NCI-H1092 treated with DMSO at 0.1 percent for 48 hours (cell line): ENCODE measurements around the gene DPM1.
A peak's percentile ranks its signal among the peaks of the same experiment; 100 is the strongest.
"Not testable (repeated sequence)": the region's sequence is repeated elsewhere in the genome, so short reads cannot be mapped to it uniquely, and the experiment has no call there.

Experiments
- DNase-seq: peaks from one replicate; lab custom pipeline; 2025; lab: John Stamatoyannopoulos, UW

DPM1 gene

GRCh38 chr20:50980071-50980681 lies 21.8 kb upstream of the DPM1 start:
- no peak for DNase-seq

GRCh38 chr20:50978533-50978932 lies 20.2 kb upstream of the DPM1 start:
- DNase-seq = not testable (repeated sequence)

GRCh38 chr20:50977066-50978021 lies 19.0 kb upstream of the DPM1 start:
- DNase-seq = no peak

DNA sequence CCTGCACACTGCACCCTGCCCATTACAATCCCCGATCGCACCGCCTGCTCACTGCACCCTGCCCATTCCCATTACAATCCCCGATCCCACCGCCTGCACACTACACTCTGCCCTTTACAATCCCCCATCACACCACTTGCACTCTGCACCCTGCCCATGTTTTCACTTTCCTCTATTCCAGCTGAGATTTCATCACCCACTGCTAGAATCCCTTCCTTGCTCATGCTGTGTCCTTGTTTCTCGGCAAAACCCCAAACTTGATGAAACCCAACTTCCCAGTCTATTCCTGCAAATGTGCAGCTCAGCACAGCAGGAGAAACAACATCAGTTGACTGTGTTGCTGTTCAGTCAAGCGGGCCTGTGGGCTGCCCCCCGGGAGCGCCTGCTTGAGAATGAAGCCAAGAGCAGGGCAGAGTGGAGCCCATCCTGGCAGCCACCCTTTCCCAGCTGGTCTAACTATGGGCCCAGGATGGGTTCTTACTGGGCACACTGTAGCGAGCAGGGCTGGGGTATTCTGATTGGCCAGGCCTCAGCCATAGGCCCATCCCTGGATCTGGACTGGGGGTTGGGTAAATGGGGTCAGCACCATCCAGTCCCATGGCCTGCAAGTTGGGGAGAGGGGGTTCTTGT lies 17.5 kb upstream of the DPM1 start:
- DNase-seq = no peak

GRCh38 chr20:50969912-50970311 lies 11.6 kb upstream of the DPM1 start:
- DNase-seq = no peak

GRCh38 chr20:50969435-50969834 lies 11.1 kb upstream of the DPM1 start:
- DNase-seq = no peak

GRCh38 chr20:50968289-50968688 lies 10.0 kb upstream of the DPM1 start:
- DNase-seq = no peak

- DNase-seq = no peak
Observed at GRCh38 chr20:50967586-50967985, 9.3 kb upstream of the DPM1 start.

DNA sequence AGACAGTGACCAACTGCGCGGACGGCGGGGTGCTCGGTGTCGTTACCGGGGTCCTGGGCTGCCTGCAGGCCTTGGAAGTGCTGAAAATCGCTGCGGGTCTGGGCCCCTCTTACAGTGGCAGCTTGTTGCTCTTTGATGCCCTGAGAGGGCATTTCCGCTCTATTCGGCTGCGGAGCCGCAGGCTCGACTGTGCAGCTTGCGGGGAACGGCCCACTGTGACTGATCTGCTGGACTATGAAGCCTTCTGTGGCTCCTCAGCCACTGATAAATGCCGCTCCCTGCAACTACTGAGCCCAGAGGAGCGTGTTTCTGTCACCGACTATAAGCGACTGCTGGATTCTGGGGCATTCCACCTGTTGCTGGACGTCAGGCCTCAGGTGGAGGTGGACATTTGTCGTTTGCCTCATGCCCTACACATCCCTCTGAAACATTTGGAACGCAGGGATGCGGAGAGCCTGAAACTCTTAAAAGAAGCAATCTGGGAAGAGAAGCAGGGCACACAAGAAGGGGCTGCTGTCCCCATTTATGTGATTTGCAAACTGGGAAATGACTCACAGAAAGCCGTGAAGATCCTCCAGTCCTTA lies 1.3 kb upstream of the DPM1 start:
- no peak for DNase-seq

DNA sequence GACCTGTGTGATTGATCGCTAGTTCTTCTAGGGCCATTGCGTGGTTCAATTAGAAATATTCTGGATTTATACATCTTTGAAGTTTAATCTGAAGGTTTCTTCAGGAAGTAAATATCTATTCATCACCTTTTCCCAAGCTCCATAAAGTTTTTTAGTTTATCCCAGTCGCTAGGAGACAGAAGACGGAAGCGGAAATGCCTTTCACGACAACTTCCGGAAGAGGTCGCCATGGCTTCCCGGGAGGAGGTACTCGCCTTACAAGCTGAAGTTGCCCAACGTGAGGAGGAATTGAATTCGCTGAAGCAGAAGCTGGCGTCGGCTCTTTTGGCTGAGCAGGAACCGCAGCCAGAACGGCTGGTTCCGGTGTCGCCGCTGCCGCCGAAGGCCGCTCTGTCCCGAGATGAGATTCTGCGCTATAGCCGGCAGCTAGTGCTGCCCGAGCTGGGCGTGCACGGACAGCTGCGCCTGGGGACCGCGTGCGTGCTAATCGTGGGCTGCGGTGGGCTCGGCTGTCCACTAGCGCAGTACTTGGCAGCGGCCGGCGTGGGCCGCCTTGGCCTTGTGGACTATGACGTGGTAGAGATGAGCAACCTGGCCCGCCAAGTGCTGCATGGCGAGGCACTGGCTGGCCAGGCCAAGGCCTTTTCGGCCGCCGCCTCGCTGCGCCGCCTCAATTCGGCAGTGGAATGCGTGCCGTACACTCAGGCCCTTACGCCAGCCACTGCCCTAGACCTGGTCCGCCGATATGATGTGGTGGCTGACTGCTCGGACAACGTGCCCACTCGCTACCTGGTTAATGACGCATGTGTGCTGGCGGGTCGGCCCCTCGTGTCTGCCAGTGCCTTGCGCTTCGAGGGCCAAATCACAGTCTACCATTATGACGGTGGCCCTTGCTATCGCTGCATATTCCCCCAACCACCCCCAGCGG lies 547 bp upstream of the DPM1 start, which contains the start of gene MOCS3:
MOCS3 (plus strand) TSS at position 204 of the 928 bp plus-strand sequence; CDS start at position 229, 25 bp downstream.
- peak; percentile 95 for DNase-seq

GRCh38 chr20:50957276-50957675 lies 1.1 kb downstream of the DPM1 start:
- DNase-seq = no peak

- no peak for DNase-seq
Observed at GRCh38 chr20:50953821-50954220, 4.5 kb downstream of the DPM1 start.

- DNase-seq = no peak
Observed at GRCh38 chr20:50953196-50953595, 5.1 kb downstream of the DPM1 start.

GRCh38 chr20:50948132-50948785 lies 10.1 kb downstream of the DPM1 start:
- DNase-seq = no peak

GRCh38 chr20:50943069-50943468 lies 15.3 kb downstream of the DPM1 start:
- no peak for DNase-seq

DNA sequence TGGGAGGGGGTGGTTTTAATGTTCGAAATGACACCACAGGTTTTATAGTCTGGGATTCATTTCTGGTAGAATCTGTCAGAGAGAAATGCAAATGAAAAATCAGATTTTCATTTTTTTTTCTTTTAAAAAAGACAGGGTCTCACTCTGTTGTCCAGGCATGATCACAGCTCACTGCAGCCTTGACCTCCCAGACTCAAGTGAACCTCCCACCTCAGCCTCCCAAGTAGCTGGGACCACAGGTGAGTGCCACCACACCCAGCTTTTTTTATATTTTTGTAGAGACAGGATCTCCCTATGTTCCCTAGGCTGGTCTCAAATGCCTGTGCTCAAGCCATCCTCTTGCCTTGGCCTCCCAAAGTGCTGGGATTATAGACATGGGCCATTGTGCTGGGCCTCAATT lies 24.7 kb downstream of the DPM1 start:
- DNase-seq = no peak

DNA sequence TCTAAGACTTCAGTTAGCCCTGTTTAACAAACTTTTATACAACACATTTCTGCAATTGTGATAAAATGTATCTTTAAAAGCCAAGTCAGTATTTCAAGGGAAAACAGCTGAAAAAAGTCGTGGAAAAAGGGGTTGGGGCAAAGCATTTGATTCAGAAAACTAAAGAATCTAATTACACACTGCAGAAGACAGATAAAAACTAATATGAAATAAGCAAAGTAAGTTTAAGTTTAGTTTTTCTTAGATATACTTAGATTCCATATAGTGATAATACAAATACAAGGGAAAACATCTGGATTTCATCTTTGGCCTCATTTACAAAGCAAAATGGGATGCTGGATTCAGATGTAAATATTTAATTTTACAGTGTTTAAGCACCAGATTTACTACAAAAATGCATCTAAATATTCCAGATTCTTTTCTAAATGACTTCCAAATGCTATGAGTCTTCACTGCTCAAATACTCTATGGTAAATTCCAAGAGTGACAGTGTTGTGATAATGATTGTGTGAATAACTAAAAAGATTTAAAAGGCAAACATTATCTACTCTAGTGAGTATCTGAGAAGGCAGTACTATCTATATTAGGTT lies 25.5 kb downstream of the DPM1 start:
- no peak for DNase-seq

GRCh38 chr20:50932016-50932485 lies 26.3 kb downstream of the DPM1 start:
- peak; percentile 14 for DNase-seq

DNA sequence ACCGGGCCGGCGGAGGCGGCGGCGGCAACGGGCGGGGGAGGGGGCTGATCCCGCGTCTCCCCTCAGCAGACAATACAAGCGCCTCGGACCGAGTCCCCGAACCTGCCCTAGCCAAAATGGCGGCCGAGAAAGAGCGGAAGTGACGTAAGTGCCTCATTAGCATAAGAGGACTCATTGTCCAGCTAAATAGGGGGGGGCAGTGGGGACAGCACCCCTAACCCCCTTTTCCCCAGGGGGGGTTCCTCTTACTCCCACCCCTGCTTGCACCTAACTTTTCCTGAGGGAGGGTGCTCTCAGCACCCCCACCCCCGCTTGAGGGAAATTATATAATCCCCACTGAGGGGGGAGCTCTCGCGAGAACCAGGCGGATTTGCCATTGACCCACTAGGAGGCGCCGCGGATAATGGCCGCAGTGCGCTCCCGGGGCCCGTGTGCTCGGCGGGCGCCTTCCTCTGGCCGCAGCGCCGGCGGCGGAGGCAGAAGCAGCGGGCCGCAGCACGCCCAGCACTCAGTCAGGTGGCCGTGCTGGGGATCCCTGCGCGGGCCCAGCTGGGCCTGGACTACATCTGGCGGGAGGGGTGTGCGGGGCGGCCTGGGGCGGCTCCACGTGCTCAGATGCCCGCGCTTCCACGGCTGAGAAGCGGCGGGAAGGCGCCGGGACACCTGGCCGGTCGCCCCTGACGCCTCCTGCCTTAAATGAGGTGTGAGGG lies 26.9 kb downstream of the DPM1 start, which contains the start of gene ADNP:
ADNP (minus strand) TSS at position 132 of the 710 bp plus-strand sequence. CDS start 27,441 bp downstream, outside the sequence.
- peak; percentile 96 for DNase-seq

DNA sequence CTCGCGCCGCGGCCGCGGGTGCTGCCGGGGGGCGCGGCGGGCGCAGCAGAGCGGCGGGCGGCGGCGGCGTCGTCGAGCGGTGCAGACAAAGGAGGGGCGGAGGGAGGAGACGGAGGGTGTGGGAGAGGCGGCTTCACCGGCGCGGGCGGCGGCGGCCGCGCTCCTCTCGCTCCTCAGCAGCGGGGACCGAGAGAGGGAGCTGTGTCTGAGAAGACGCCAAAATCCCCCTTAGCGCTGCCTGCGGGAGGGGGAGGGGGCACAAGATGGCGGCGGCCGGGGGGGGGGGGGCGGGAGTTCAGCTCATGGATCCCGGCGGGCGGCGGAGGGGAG lies 27.4 kb downstream of the DPM1 start:
- no peak for DNase-seq
